DND-41 (cell line): ENCODE data around the gene CMSS1.

Experiments
- EZH2 ChIP-seq: IDR thresholded peaks from 3 replicates; pipeline ENCODE4 v1.6.1; 2012; ENCODE audit warnings: borderline replicate concordance, low read depth, mild to moderate bottlenecking, moderate library complexity, low read length, inconsistent platforms; ENCODE audit not compliant: severe bottlenecking
- TF ChIP-seq, protein P1 (sequence below): IDR thresholded peaks from 2 replicates; pipeline ENCODE4 v1.5.1; 2012; ENCODE audit warnings: borderline replicate concordance, low read length, moderate library complexity, mild to moderate bottlenecking; ENCODE audit not compliant: poor library complexity, severe bottlenecking; ENCODE audit errors: extremely low read depth

DNA sequence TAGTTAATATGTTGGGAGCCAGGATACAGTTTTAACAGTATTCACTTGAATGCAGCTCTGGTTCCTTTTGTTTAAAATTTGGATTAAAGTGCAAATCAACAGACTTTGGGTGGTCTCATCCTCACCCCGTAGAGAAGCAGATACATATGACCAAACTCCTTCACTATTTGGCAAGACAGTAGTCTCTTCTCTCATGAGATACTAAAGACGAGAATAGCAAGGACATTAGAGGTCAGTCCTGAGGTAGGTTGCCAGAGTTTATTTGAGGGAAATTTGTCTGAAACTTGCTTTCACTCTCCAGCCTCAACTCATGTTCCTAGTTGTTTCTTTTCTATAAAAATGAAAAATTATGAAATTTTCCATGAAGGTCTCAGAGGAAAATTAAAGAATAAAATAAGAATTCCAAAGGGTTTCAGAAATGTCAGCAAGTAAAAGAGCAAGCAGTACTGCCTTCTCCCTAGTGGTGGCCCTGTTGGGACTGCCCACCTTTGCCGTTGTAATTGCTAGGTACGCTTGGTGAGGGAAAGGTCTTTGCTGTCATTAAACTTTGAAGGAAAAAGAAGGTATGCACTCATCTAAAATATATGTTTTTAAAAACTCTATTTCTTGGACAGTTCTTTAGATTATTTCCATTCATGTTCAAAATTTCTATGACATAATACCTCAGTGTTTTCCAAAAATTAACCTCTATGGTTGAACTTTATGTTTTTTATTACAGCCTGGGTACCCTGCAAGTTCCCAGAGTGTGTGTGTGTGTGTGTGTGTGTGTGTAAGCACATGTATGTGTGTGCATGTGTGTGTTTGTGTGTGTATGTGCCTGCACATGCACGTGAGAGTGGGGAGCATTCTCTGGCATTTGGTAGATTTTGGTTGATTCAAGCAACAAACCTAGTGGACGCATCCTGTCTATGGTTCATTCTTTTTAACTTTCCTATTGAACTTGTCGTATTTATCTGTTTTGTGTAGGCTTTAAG, 111.4 kb downstream of the CMSS1 start:
- TF ChIP-seq EZH2, result no peak
- TF ChIP-seq, protein P1, sequence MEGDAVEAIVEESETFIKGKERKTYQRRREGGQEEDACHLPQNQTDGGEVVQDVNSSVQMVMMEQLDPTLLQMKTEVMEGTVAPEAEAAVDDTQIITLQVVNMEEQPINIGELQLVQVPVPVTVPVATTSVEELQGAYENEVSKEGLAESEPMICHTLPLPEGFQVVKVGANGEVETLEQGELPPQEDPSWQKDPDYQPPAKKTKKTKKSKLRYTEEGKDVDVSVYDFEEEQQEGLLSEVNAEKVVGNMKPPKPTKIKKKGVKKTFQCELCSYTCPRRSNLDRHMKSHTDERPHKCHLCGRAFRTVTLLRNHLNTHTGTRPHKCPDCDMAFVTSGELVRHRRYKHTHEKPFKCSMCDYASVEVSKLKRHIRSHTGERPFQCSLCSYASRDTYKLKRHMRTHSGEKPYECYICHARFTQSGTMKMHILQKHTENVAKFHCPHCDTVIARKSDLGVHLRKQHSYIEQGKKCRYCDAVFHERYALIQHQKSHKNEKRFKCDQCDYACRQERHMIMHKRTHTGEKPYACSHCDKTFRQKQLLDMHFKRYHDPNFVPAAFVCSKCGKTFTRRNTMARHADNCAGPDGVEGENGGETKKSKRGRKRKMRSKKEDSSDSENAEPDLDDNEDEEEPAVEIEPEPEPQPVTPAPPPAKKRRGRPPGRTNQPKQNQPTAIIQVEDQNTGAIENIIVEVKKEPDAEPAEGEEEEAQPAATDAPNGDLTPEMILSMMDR, result no peak
